ENCODE measurements around the gene PMS2.

Gene PMS2

DNA sequence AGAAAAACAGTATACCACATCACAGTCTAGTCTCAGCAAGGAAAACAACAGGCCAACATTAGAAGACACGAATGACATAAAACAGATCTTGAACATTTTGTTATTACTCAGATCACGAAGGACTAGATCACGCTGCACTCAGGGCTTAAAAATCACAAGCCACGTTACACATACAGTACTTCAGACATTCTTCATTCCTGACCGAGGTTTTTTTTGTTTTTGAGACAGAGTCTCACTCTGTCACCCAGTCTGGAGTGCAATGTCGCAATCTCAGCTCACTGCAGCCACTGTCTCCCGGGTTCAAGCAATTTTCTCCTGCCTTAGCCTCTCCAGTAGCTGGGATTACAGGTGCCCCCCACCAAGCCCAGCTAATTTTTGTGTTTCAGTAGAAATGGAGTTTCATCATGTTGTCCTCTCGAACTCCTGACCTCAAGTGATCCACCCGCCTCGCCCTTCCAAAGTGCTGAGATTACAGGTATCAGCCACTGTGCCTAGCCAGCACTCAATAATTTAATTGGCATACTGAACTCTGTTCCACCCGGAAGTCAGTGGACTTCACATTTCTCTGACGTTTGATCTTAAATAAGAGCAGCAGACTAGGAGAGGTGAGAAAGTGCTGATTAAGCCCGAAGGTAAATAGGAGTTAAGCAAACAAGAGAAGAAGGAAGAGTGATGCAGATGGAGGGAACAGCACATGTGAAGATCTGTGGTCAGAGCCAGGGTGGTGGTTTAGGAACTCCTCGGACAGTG, 3.7 kb upstream of the PMS2 start (continued):
- no peak for TF ChIP-seq ZNF280C (tag by site-specific recombination; IDR thresholded peaks at IDR 0.05)

GRCh38 chr7:6011541-6011940, 2.7 kb upstream of the PMS2 start:
- H3K4me1 ChIP-seq (ENCODE audit: control insufficient read depth, insufficient read depth, low read length) = no peaks in the 10 kb centered on the region; the same call in 1 of the 2 replicates
- H3K36me3 ChIP-seq (ENCODE audit: control insufficient read depth in 2 of 2, insufficient read depth in 1 of 2, low read length in 2 of 2) = peaks cover 17 to 36% of the 10 kb centered on the region in 2 experiments; a peak in 2 of 3 replicates
- H3K4me3 ChIP-seq (ENCODE audit: low read depth, low read length) = no peak overlapping the region
- TF ChIP-seq ZBTB20 (tag by site-specific recombination; IDR thresholded peaks at IDR 0.05) (no peak), EGR2 (tag by site-specific recombination; IDR thresholded peaks at IDR 0.05; ENCODE audit: low read depth) (no peak), ZIC2 (tag by site-specific recombination; IDR thresholded peaks at IDR 0.05) (no peak), GLIS2 (tag by site-specific recombination; IDR thresholded peaks at IDR 0.05) (no peak), ZBTB11 (tag by site-specific recombination; conservative IDR thresholded peaks at IDR 0.05; ENCODE audit: low read depth) (no peak), ZNF157 (tag by site-specific recombination; IDR thresholded peaks at IDR 0.05) (no peak), ZNF426 (tag by site-specific recombination; IDR thresholded peaks at IDR 0.05) (no peak), PRDM4 (tag by site-specific recombination; IDR thresholded peaks at IDR 0.05) (no peak), YY2 (tag by site-specific recombination; IDR thresholded peaks at IDR 0.05) (no peak), ZNF366 (tag by site-specific recombination; conservative IDR thresholded peaks at IDR 0.05) (no peak), ZNF610 (tag by site-specific recombination; IDR thresholded peaks at IDR 0.05; ENCODE audit: borderline replicate concordance) (no peak), BCL11A (tag by site-specific recombination; IDR thresholded peaks at IDR 0.05; ENCODE audit: low read depth) (no peak), ZNF423 (tag by site-specific recombination; IDR thresholded peaks at IDR 0.05) (no peak), ZBTB48 (tag by site-specific recombination; IDR thresholded peaks at IDR 0.05) (no peak), ZNF600 (tag by site-specific recombination; IDR thresholded peaks at IDR 0.05) (no peak), SP7 (tag by site-specific recombination; IDR thresholded peaks at IDR 0.05) (no peak)
- TF ChIP-seq, protein P1, sequence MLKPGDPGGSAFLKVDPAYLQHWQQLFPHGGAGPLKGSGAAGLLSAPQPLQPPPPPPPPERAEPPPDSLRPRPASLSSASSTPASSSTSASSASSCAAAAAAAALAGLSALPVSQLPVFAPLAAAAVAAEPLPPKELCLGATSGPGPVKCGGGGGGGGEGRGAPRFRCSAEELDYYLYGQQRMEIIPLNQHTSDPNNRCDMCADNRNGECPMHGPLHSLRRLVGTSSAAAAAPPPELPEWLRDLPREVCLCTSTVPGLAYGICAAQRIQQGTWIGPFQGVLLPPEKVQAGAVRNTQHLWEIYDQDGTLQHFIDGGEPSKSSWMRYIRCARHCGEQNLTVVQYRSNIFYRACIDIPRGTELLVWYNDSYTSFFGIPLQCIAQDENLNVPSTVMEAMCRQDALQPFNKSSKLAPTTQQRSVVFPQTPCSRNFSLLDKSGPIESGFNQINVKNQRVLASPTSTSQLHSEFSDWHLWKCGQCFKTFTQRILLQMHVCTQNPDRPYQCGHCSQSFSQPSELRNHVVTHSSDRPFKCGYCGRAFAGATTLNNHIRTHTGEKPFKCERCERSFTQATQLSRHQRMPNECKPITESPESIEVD (tag by site-specific recombination; IDR thresholded peaks at IDR 0.05) = no peak
- TF ChIP-seq, protein P2, sequence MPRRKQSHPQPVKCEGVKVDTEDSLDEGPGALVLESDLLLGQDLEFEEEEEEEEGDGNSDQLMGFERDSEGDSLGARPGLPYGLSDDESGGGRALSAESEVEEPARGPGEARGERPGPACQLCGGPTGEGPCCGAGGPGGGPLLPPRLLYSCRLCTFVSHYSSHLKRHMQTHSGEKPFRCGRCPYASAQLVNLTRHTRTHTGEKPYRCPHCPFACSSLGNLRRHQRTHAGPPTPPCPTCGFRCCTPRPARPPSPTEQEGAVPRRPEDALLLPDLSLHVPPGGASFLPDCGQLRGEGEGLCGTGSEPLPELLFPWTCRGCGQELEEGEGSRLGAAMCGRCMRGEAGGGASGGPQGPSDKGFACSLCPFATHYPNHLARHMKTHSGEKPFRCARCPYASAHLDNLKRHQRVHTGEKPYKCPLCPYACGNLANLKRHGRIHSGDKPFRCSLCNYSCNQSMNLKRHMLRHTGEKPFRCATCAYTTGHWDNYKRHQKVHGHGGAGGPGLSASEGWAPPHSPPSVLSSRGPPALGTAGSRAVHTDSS (tag by site-specific recombination; IDR thresholded peaks at IDR 0.05) = no peak
- H3K27ac ChIP-seq (ENCODE audit: extremely low read depth, low read depth, low read length) = 0 out of 2 replicates have a peak overlapping the region, but pooled peaks have one; percentile 8
- no peaks in the 10 kb centered on the region for H3K9me3 ChIP-seq (ENCODE audit: control insufficient read depth, insufficient read depth, low read depth, low read length)
- CTCF ChIA-PET = interaction anchor here (0.6 to 1.2 kb wide), 2 partner anchors 11 to 96 kb away, joined by 3 read pairs; no protein-coding TSS in a partner anchor
- POLR2A ChIA-PET = interaction anchor here (0.6 kb wide), 1 partner anchor 369 kb away, joined by 4 read pairs; no protein-coding TSS in a partner anchor
